Mesothelial cell of epicardium (in vitro differentiated cells): ENCODE measurements around the gene FLVCR2. TPM values are rescaled to one million over a fixed set of nuclear protein-coding genes. Genes with fewer than 3 reads are reported as not detected.
"Not testable (repeated sequence)": the region's sequence is repeated elsewhere in the genome, so short reads cannot be mapped to it uniquely, and the experiment has no call there.

Experiments used
- DNase-seq, 2 experiments: peaks; one replicate each; pipeline ENCODE4 v3.0.0; 2021; ENCODE audit warnings: low spot score in 2 of 2; ENCODE audit not compliant: unreplicated experiment in 2 of 2
- H3K27ac Mint-ChIP-seq: 2 replicates; pipeline ENCODE4 v1.8.0; 2021; ENCODE audit warnings: mixed read lengths
- H3K27me3 Mint-ChIP-seq: 2 replicates; pipeline ENCODE4 v1.8.0; 2021; ENCODE audit warnings: low read depth, mixed read lengths
- H3K36me3 Mint-ChIP-seq: 2 replicates; pipeline ENCODE4 v1.8.0; 2021; ENCODE audit warnings: mixed read lengths
- H3K4me1 Mint-ChIP-seq: 2 replicates; pipeline ENCODE4 v1.8.0; 2021; ENCODE audit warnings: mixed read lengths
- H3K4me3 Mint-ChIP-seq: 2 replicates; pipeline ENCODE4 v1.8.0; 2021; ENCODE audit warnings: mild to moderate bottlenecking, moderate library complexity, mixed read lengths
- H3K9me3 Mint-ChIP-seq: 2 replicates; pipeline ENCODE4 v1.8.0; 2021; ENCODE audit warnings: mixed read lengths
- total RNA-seq: library from RNA; stranded (reverse); gene quantifications from 3 replicates; pipeline ENCODE4 v1.2.1, GENCODE V29; 2021
- TF ChIP-seq, protein P1 (sequence below): fragments of 200-600 bp; sonication (generic); IDR thresholded peaks from one replicate; pipeline ENCODE4 v1.5.0; 2021; ENCODE audit warnings: antibody characterized with exemption; ENCODE audit not compliant: unreplicated experiment

FLVCR2 gene
- total RNA-seq, 1 donor from 2014 or later = 3.0 TPM

DNA sequence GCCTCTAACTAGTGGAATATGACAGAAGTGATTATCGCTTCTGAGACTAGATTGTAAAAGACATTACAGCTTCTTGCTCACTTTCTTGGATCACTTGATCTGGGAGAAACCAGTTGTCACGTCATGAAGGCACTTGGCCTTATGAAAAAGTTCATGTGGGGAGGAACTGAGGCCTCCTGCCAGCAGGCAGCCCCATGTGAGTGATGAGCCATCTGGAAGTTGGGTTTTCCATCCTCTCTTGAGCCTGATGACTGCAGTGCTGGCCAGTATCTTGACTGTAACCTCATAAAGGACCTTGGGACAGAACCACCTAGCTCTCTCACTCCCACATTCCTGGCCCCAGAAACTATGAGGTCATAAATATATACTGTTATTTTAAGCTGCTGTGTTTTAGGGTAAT is 110.6 kb downstream of the FLVCR2 start:
- no peak overlapping the region for H3K4me3 Mint-ChIP-seq
- peaks cover 49% of the 10 kb centered on the region for H3K36me3 Mint-ChIP-seq
- peaks cover 2% of the 10 kb centered on the region for H3K9me3 Mint-ChIP-seq
- DNase-seq = no peak
- TF ChIP-seq, protein P1, sequence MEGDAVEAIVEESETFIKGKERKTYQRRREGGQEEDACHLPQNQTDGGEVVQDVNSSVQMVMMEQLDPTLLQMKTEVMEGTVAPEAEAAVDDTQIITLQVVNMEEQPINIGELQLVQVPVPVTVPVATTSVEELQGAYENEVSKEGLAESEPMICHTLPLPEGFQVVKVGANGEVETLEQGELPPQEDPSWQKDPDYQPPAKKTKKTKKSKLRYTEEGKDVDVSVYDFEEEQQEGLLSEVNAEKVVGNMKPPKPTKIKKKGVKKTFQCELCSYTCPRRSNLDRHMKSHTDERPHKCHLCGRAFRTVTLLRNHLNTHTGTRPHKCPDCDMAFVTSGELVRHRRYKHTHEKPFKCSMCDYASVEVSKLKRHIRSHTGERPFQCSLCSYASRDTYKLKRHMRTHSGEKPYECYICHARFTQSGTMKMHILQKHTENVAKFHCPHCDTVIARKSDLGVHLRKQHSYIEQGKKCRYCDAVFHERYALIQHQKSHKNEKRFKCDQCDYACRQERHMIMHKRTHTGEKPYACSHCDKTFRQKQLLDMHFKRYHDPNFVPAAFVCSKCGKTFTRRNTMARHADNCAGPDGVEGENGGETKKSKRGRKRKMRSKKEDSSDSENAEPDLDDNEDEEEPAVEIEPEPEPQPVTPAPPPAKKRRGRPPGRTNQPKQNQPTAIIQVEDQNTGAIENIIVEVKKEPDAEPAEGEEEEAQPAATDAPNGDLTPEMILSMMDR = no peak
- no peaks in the 10 kb centered on the region for H3K4me1 Mint-ChIP-seq
- no peak overlapping the region for H3K27ac Mint-ChIP-seq
- no peaks in the 10 kb centered on the region for H3K27me3 Mint-ChIP-seq

DNA sequence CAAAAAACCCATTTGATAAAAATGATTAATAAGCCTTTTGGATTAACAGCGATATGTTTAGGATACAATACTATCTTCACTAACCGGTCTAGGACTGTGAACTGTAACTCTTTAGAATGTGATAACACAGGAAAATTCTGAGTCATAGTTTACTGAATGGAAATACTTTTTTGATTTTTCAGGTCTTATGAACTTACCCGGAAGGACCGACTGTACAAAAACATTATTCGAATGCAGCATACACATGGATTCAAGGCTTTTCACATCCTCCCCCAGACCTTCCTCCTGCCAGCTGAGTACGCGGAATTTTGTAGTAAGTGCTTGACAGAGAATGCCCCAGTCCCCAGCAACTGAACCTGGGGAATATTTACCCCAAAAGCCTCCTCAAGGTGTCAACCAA is 111.6 kb downstream of the FLVCR2 start:
- Mint-ChIP-seq H3K27ac (no peak overlapping the region), H3K27me3 (no peaks in the 10 kb centered on the region), H3K36me3 (peaks cover 59% of the 10 kb centered on the region), H3K4me1 (no peaks in the 10 kb centered on the region), H3K9me3 (peaks cover 8% of the 10 kb centered on the region), H3K4me3 (no peak overlapping the region)
- DNase-seq = no peak
- TF ChIP-seq, protein P1 = no peak

DNA sequence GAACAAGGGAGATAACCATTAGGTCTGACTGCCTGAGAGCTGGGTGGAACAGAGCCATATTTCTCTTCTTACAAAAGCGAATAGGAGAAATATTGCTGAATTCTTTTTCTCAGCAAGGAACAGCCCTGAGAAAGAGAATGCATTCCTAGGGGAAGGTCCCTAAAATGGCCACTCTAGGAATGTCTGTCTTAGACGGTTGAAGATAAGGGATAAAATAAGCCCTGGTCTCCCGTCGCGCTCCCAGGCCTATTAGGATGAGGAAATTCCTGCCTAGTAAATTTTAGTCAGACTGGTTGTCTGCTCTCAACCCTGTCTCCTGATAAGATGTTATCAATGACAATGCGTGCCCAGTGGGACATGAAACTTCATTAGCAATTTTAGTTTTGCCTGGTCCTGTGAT is 116.6 kb downstream of the FLVCR2 start:
- not testable (repeated sequence) for H3K4me1 Mint-ChIP-seq

DNA sequence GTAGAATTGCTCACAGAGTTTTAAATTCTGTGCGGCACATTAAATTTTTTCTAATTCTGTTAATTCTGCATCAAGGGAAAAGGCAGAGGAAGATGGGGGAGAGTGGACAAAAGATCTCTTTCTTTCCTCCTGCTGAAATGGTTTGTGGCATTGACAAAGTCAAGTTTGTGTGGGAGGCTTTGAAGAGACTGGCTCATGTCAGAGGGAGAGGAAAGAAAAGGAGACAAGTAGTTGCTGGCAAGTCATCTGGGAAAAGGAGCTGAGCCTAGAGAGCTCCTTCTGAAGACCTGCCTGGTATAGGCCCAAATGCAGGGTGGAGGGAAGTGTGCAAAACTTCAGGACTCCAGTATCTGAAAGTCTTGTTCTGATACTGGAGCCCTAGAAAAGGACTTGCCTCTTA is 119.0 kb downstream of the FLVCR2 start:
- Mint-ChIP-seq H3K4me3 (no peak overlapping the region), H3K36me3 (peaks cover 69% of the 10 kb centered on the region), H3K9me3 (peaks cover 8% of the 10 kb centered on the region)

More for the DNA sequence above, 116.6 kb downstream of the FLVCR2 start:
- not testable (repeated sequence) for H3K4me3 Mint-ChIP-seq, H3K27ac Mint-ChIP-seq, H3K27me3 Mint-ChIP-seq, DNase-seq, H3K9me3 Mint-ChIP-seq
- peaks cover 66% of the 10 kb centered on the region for H3K36me3 Mint-ChIP-seq

More for the DNA sequence above, 119.0 kb downstream of the FLVCR2 start:
- Mint-ChIP-seq H3K4me1 (no peaks in the 10 kb centered on the region), H3K27me3 (no peaks in the 10 kb centered on the region), H3K27ac (peak overlapping the region; percentile 1)
- TF ChIP-seq, protein P1 = no peak
- DNase-seq = no peak

Other genes with a start within 250 kb of the FLVCR2 start
- 43.4 to 51.1 TPM (median 44.4 TPM) in 3 replicates for gene JDP2, start 150.6 kb upstream of the FLVCR2 start, total RNA-seq
- 1.4 to 1.8 TPM (median 1.6 TPM) in 3 replicates for gene BATF, start 56.2 kb upstream of the FLVCR2 start, total RNA-seq
- 25.5 to 26.3 TPM (median 26.2 TPM) in 3 replicates for gene ERG28, start 82.3 kb downstream of the FLVCR2 start, total RNA-seq
- 42.5 to 45.8 TPM (median 45.2 TPM) in 3 replicates for gene TTLL5, start 82.6 kb downstream of the FLVCR2 start, total RNA-seq